Glutamatergic neuron (in vitro differentiated cells): Measurements from ENCODE around the gene ALKBH7. TPM values are rescaled to one million over a fixed set of nuclear protein-coding genes. Genes with fewer than 3 reads are reported as not detected.

ENCODE experiments used
- DNase-seq: peaks from one replicate; pipeline ENCODE4 v3.0.0; 2022
- H3K27ac Mint-ChIP-seq: one replicate; pipeline ENCODE4 v1.8.0; 2020; ENCODE audit warnings: mild to moderate bottlenecking, mixed read lengths, inconsistent platforms; ENCODE audit not compliant: unreplicated experiment
- H3K27me3 Mint-ChIP-seq: one replicate; pipeline ENCODE4 v1.8.0; 2020; ENCODE audit warnings: mild to moderate bottlenecking, moderate library complexity, mixed read lengths, inconsistent platforms; ENCODE audit not compliant: unreplicated experiment
- H3K36me3 Mint-ChIP-seq: one replicate; pipeline ENCODE4 v1.8.0; 2020; ENCODE audit warnings: mild to moderate bottlenecking, mixed read lengths, inconsistent platforms; ENCODE audit not compliant: unreplicated experiment
- H3K4me1 Mint-ChIP-seq: one replicate; pipeline ENCODE4 v1.8.0; 2020; ENCODE audit warnings: mild to moderate bottlenecking, low read depth, mixed read lengths, inconsistent platforms; ENCODE audit not compliant: unreplicated experiment
- H3K4me3 Mint-ChIP-seq: one replicate; pipeline ENCODE4 v1.8.0; 2020; ENCODE audit warnings: mild to moderate bottlenecking, mixed read lengths, inconsistent platforms; ENCODE audit not compliant: unreplicated experiment
- H3K9me3 Mint-ChIP-seq: one replicate; pipeline ENCODE4 v1.8.0; 2020; ENCODE audit warnings: mild to moderate bottlenecking, moderate library complexity, mixed read lengths, inconsistent platforms; ENCODE audit not compliant: unreplicated experiment
- total RNA-seq: library from RNA; stranded (reverse); fragmentation: NEBNext Ultra II Directional; extraction: Animal tissue kit (Norgen Biotek cat#: 25700); gene quantifications from one replicate; pipeline ENCODE4 v1.2.1, GENCODE V29; 2021; ENCODE audit not compliant: unreplicated experiment
- TF ChIP-seq, protein P1 (sequence below): fragments of 200-600 bp; sonication (generic); IDR thresholded peaks from one replicate; pipeline ENCODE4 v1.5.0; 2021; ENCODE audit not compliant: partially characterized antibody, unreplicated experiment

ALKBH7 gene
- total RNA-seq, 1 donor from 2014 or later, result 66.8 TPM

- H3K4me1 Mint-ChIP-seq, result peaks cover 1% of the 10 kb centered on the region
- TF ChIP-seq, protein P1, sequence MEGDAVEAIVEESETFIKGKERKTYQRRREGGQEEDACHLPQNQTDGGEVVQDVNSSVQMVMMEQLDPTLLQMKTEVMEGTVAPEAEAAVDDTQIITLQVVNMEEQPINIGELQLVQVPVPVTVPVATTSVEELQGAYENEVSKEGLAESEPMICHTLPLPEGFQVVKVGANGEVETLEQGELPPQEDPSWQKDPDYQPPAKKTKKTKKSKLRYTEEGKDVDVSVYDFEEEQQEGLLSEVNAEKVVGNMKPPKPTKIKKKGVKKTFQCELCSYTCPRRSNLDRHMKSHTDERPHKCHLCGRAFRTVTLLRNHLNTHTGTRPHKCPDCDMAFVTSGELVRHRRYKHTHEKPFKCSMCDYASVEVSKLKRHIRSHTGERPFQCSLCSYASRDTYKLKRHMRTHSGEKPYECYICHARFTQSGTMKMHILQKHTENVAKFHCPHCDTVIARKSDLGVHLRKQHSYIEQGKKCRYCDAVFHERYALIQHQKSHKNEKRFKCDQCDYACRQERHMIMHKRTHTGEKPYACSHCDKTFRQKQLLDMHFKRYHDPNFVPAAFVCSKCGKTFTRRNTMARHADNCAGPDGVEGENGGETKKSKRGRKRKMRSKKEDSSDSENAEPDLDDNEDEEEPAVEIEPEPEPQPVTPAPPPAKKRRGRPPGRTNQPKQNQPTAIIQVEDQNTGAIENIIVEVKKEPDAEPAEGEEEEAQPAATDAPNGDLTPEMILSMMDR, result no peak
- DNase-seq, result no peak
Measured at GRCh38 chr19:6414793-6415590, 42.4 kb downstream of the ALKBH7 start.

GRCh38 chr19:6415591-6416190, 43.1 kb downstream of the ALKBH7 start:
- H3K4me1 Mint-ChIP-seq, result peaks cover 1% of the 10 kb centered on the region
- no peak overlapping the region for H3K4me3 Mint-ChIP-seq
- no peak overlapping the region for H3K27ac Mint-ChIP-seq
- H3K36me3 Mint-ChIP-seq, result no peaks in the 10 kb centered on the region
- peaks cover 2% of the 10 kb centered on the region for H3K9me3 Mint-ChIP-seq
- H3K27me3 Mint-ChIP-seq, result peaks cover 3% of the 10 kb centered on the region
- TF ChIP-seq, protein P1, result no peak
- no peak for DNase-seq

More at GRCh38 chr19:6414793-6415590, 42.4 kb downstream of the ALKBH7 start:
- peaks cover 2% of the 10 kb centered on the region for H3K9me3 Mint-ChIP-seq
- peaks cover 3% of the 10 kb centered on the region for H3K27me3 Mint-ChIP-seq
- H3K36me3 Mint-ChIP-seq, result no peaks in the 10 kb centered on the region
- H3K4me3 Mint-ChIP-seq, result no peak overlapping the region
- no peak overlapping the region for H3K27ac Mint-ChIP-seq

- H3K36me3 Mint-ChIP-seq, result no peaks in the 10 kb centered on the region
- H3K4me1 Mint-ChIP-seq, result peaks cover 1% of the 10 kb centered on the region
- DNase-seq, result no peak
- no peak overlapping the region for H3K27ac Mint-ChIP-seq
- peaks cover 3% of the 10 kb centered on the region for H3K27me3 Mint-ChIP-seq
- TF ChIP-seq, protein P1, result no peak
- no peak overlapping the region for H3K4me3 Mint-ChIP-seq
- H3K9me3 Mint-ChIP-seq, result peaks cover 2% of the 10 kb centered on the region
Measured at GRCh38 chr19:6416658-6417405, 44.2 kb downstream of the ALKBH7 start.

DNA sequence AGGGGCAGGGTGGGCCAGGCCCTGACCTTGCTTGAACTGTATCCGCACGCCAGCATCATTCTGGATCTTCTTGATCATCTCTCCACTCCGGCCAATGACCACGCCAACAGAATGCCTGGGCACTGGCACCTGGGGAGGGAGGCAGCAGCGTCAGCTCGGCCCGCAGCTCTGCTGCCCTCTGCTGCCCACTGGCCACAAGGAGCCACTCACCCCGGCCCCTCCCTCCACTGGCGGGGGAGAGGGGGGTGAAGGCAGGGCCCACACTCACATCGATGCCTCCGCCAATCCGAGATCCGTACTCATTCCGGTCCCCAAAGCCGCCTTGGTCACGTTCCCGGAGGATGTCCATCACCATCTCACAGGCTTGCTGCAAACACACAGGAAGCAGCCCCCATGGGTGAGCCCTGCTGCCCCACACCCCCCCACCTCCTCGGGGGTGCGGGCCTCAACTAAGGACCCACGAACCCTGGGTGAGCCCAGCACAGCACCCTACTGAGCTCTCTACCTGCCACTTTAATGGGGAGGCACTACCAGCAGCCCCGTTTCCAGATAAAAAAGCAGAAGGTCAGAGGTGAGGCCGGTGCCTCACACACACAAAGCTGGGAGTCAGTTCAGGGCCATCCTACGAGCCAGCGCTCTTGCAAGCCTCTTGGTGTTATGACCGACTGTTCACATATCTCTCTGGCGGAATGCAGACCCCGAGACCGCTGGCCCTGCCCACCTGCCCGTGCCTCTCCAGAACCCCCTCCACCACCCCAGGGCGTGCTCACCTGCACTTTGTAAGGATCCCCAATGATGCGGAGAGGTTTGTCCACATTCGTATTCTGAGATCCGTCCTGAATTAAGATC, 45.3 kb downstream of the ALKBH7 start:
- Mint-ChIP-seq H3K9me3 (peaks cover 4% of the 10 kb centered on the region), H3K27me3 (peaks cover 3% of the 10 kb centered on the region), H3K4me3 (no peak overlapping the region), H3K4me1 (peaks cover 10% of the 10 kb centered on the region), H3K36me3 (no peaks in the 10 kb centered on the region), H3K27ac (no peak overlapping the region)
- TF ChIP-seq, protein P1, result no peak
- no peak for DNase-seq
